ENCODE data around the gene MGAT4A. TPM values are rescaled to one million over a fixed set of nuclear protein-coding genes. Genes with fewer than 3 reads are reported as not detected.

MGAT4A gene
- total RNA-seq, 1 donor from 2014 or later = 3.2 TPM

- no peaks in the 10 kb centered on the region for H3K27me3 ChIP-seq (ENCODE audit: control insufficient read depth, insufficient read depth, low read length)
- no peak for DNase-seq (ENCODE audit: low read depth)
- H3K36me3 ChIP-seq (ENCODE audit: control insufficient read depth, insufficient read depth, low read length) = no peaks in the 10 kb centered on the region
- H3K4me3 ChIP-seq (ENCODE audit: low read depth, low read length) = no peak overlapping the region
- TF ChIP-seq, protein P1, sequence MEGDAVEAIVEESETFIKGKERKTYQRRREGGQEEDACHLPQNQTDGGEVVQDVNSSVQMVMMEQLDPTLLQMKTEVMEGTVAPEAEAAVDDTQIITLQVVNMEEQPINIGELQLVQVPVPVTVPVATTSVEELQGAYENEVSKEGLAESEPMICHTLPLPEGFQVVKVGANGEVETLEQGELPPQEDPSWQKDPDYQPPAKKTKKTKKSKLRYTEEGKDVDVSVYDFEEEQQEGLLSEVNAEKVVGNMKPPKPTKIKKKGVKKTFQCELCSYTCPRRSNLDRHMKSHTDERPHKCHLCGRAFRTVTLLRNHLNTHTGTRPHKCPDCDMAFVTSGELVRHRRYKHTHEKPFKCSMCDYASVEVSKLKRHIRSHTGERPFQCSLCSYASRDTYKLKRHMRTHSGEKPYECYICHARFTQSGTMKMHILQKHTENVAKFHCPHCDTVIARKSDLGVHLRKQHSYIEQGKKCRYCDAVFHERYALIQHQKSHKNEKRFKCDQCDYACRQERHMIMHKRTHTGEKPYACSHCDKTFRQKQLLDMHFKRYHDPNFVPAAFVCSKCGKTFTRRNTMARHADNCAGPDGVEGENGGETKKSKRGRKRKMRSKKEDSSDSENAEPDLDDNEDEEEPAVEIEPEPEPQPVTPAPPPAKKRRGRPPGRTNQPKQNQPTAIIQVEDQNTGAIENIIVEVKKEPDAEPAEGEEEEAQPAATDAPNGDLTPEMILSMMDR (IDR thresholded peaks at IDR 0.05; ENCODE audit: insufficient read depth, low read length, poor library complexity, severe bottlenecking) = no peak
Observed at GRCh38 chr2:98578231-98578630, 152.7 kb downstream of the MGAT4A start.

GRCh38 chr2:98577313-98577712 is 153.6 kb downstream of the MGAT4A start:
- Histone ChIP-seq H3K27me3 (ENCODE audit: control insufficient read depth, insufficient read depth, low read length) (no peaks in the 10 kb centered on the region), H3K36me3 (ENCODE audit: control insufficient read depth, insufficient read depth, low read length) (no peaks in the 10 kb centered on the region), H3K4me3 (ENCODE audit: low read depth, low read length) (no peak overlapping the region)
- DNase-seq (ENCODE audit: low read depth) = no peak
- TF ChIP-seq, protein P1 (IDR thresholded peaks at IDR 0.05; ENCODE audit: insufficient read depth, low read length, poor library complexity, severe bottlenecking) = no peak

DNA sequence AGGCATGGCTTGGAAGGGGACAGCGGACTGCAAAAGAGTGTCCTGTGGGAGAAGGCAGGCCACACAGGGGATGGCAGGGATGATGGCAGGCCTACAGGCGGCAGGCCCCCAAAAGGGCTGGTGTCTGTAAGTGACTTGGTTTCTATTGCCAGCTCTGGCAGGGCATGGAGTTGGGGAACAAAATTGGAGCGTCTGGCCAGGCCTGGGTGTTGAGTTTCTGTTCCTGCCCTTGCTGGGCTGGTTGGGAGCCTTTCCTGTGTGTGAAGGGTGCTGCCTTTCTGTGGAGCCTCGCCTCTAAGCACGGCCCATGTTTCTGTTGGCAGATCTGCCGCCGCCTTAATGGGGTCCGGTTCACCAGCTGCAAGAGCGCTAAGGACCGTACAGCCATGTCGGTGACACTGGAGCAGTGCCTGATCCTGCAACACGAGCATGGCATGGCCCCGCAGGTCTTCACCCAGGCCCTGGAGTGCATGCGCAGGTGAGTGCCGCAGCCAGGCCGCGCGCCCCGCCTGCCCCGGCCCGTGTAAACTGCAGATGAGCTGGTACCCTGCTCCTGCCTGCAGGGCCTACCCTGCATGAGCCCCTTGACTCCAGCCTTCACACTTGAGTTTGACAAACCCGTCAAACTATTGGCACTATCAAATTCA is 154.1 kb downstream of the MGAT4A start:
- Histone ChIP-seq H3K36me3 (ENCODE audit: control insufficient read depth, insufficient read depth, low read length) (no peaks in the 10 kb centered on the region), H3K4me3 (ENCODE audit: low read depth, low read length) (no peak overlapping the region), H3K27me3 (ENCODE audit: control insufficient read depth, insufficient read depth, low read length) (no peaks in the 10 kb centered on the region)
- TF ChIP-seq, protein P1 (IDR thresholded peaks at IDR 0.05; ENCODE audit: insufficient read depth, low read length, poor library complexity, severe bottlenecking) = no peak
- no peak for DNase-seq (ENCODE audit: low read depth)

DNA sequence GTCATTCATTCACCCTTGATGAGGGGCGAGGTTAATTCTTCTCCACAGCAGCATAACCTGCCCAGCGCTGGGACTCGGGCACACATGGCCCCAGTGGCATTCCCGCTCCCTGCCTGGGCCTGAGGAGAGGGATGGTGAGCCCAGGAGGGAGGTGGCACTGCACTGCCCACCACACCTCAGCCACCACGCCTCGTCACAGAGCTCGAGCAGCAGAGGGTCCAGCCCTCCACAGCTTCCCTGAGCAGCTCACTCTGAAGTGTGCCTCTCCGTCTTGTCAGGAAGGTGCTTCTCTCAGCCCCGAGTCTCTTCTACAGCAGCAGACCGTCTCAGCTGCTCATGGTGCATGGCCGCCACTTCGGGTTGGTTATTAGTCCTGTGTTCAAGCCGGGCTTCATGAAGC is 157.5 kb downstream of the MGAT4A start:
- H3K27me3 ChIP-seq (ENCODE audit: control insufficient read depth, insufficient read depth, low read length) = no peaks in the 10 kb centered on the region
- H3K36me3 ChIP-seq (ENCODE audit: control insufficient read depth, insufficient read depth, low read length) = peaks cover 3% of the 10 kb centered on the region

DNA sequence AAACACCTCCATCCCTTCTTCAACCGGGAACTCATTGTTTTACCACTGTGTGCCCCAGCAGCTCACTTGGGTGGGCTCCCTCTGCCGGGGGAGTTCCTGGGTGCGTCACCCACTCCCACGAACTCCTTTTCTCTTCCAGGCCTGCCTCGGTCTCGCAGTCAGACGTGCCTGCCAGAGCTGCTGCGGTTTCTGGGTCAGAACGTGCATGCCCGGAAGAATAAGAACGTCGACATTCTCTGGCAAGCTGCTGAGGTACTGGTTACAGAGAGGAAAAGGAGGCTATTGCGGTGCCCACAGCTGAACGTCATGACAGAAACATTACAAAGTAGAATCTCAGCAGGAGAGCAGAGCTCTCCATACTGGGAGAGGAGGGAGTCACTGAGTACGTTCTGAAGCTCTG is 158.3 kb downstream of the MGAT4A start:
- Histone ChIP-seq H3K36me3 (ENCODE audit: control insufficient read depth, insufficient read depth, low read length) (peaks cover 3% of the 10 kb centered on the region), H3K27me3 (ENCODE audit: control insufficient read depth, insufficient read depth, low read length) (no peaks in the 10 kb centered on the region), H3K4me3 (ENCODE audit: low read depth, low read length) (no peak overlapping the region)
- TF ChIP-seq, protein P1 (IDR thresholded peaks at IDR 0.05; ENCODE audit: insufficient read depth, low read length, poor library complexity, severe bottlenecking) = no peak
- no peak for DNase-seq (ENCODE audit: low read depth)

More for the DNA sequence above, 157.5 kb downstream of the MGAT4A start:
- TF ChIP-seq, protein P1 (IDR thresholded peaks at IDR 0.05; ENCODE audit: insufficient read depth, low read length, poor library complexity, severe bottlenecking) = no peak
- H3K4me3 ChIP-seq (ENCODE audit: low read depth, low read length) = no peak overlapping the region
- DNase-seq (ENCODE audit: low read depth) = no peak

DNA sequence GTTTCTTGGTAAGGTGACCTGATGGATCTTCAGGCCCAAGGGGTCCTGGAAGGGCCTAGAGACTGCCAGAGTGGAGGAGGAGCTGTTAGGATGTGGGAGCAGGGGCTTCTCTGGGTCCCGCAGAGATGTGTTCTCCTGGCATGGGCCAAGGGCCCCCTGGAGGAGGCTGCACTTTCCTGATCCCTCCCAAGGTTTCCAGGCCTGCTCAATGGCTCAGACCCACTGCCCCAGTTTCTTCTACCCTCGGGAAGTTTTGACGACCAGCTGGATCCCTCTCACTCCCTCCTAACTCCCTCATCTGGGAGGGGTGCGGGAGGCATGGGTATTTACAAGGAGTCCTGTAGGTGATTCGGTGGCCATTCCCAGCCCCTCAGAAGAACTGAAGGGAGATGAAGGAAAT is 158.7 kb downstream of the MGAT4A start:
- Histone ChIP-seq H3K27me3 (ENCODE audit: control insufficient read depth, insufficient read depth, low read length) (no peaks in the 10 kb centered on the region), H3K36me3 (ENCODE audit: control insufficient read depth, insufficient read depth, low read length) (peaks cover 3% of the 10 kb centered on the region), H3K4me3 (ENCODE audit: low read depth, low read length) (no peak overlapping the region)
- DNase-seq (ENCODE audit: low read depth) = no peak
- TF ChIP-seq, protein P1 (IDR thresholded peaks at IDR 0.05; ENCODE audit: insufficient read depth, low read length, poor library complexity, severe bottlenecking) = no peak
